Posterior cingulate gyrus (tissue), 11 donors: ENCODE results near the gene AKT3.
A peak's percentile ranks its signal among the peaks of the same experiment; 100 is the strongest.

ENCODE experiments used
- DNase-seq, 10 donors: peaks; one replicate each; pipeline versions ENCODE4 v3.0.0 to v3.0.0-alpha.2; 2020 to 2021; ENCODE audit warnings: mixed read lengths in 3 of 10
- intact Hi-C: fragments of 100-400 bp; cut with DNase I; formaldehyde crosslinking; loops from one replicate; pipeline ENCODE4 v1.15.1; 2023

The AKT3 gene

DNA sequence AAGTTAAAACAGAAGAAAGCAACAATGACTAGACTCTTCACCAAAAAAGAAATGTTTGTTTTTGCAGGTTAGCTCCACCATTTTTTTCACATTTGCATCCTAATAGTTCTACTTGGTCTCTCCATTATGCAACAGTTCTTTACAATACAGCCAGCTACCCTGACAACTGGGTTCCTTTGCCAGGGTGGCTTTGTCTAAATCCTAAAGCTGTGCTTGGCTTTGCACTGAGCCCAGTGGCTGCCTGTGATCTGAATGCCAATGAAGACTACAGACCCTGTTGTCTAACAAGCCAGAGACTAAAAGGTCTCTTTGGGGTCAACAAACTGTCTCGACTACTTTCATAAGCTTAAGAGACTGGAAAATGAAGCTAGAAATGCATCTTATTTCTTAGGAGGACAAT, 112.0 kb downstream of the AKT3 start:
- peak in 7 of 10 donors; percentile 30 to 86 (median 43) for DNase-seq
- intact Hi-C loops, result no loop called here

DNA sequence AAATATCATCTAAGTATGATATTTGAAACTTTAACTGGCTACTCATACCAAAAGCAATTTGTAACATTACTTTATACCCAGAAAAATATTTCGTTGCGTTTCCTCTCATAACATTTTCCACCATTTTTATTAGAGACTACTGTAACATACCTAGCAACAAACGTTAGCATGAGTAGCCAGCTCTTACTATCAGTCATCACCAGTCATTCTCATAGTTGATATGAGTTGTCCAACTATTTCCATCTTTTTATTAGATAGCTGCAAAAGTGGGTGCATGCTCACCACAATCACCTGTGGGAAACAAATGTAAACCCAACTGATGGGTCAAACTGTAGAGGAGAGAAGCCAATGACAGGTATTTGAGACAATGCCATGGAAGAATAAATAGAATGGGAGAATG, 114.6 kb downstream of the AKT3 start:
- no peak for DNase-seq
- intact Hi-C loops, result no loop called here

DNA sequence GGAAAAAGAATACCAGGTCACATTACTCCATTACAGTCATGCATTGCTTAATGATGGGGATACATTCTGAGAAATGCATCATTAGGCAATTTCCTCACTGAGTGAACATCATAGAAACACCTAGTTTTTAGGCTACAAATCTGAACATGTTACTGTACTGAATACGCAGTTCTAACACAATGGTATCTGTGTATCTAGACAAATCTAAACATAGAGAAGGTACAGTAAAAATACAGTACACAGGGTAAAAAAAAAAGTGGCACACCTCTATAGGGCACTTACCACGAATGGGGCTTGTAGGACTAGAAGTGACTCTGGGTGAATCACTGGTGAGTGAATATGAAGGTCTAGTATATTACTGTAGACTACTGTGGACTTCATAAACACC, 115.7 kb downstream of the AKT3 start:
- DNase-seq, result no peak
- intact Hi-C loops, result no loop called here

DNA sequence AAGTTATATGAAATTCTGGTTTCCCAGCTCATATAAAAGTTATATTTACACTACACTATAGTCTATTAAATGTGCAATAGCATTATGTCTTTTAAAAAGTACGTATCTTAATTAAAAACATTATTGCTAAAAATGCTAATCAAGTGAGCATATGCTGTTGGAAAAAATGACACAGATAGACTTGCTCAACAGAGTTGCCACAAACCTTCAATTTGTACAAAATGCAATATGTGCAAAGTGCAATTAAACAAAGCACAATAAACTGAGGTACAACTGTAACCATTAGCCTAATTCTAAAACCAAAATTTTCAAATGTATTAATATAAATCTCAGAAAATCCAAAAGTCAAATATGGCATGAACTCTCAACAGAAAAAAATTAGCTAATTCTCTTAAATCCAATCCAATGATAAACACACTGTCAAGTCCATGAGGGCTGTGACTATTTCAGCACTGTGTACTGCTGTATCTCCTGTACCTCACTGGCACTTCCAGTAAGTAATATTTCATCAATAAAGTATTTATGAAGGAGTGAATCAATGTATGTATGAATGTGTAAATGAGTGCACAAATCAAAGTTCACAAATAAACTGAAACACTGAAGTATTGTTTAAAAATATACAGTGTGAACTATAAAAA, 116.3 kb downstream of the AKT3 start:
- intact Hi-C loops, result no loop called here
- no peak for DNase-seq

DNA sequence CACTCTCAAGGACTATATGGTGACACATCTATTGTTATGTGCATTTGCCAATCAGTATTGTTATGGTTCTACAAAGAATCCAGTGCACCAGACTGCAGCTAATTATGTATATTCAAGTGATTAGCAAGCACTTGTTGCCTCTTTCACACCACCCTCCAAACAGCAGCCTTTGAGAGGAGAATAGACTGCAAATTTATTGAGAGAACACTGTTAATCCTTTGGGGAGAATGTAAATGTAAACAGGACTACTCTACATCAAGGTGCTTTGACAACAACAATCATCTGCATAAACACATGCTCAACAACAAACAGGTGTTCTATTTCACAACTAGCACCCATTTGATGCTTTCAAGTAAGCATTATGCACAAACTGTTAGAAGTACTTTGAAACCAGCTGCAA, 117.4 kb downstream of the AKT3 start:
- intact Hi-C loops, result no loop called here
- DNase-seq, result no peak

DNA sequence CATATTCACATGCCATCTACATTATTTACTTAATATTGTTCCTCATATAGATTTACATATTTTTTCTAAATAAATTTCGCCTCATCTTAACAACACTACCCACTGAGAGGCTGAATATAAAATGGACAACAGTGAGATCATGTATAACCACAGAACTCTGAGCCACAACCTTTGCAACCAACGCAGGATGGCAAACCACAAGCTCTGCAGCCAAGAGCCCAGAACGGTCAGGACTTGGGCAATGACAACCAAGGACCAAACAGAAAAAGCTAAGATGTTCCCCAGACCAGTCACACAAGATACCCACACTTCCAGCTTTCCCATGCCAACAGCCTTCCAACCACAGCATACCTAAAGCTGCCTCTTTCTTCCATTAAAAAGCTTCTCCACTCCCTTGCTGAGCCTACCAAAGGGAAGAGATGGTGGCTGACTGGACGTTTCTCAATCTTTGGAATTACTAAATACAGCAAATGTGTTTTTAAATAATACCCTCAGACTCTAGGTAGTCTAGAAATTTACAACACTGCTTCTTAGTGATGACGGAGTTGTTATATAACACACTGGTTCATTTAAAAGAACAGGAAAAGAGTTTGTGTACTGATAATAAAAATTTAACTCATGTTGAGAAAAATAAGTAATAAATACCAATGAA, 117.9 kb downstream of the AKT3 start:
- intact Hi-C loops, result no loop called here
- DNase-seq, result peak in 2 of 10 donors; percentile 24 to 47

DNA sequence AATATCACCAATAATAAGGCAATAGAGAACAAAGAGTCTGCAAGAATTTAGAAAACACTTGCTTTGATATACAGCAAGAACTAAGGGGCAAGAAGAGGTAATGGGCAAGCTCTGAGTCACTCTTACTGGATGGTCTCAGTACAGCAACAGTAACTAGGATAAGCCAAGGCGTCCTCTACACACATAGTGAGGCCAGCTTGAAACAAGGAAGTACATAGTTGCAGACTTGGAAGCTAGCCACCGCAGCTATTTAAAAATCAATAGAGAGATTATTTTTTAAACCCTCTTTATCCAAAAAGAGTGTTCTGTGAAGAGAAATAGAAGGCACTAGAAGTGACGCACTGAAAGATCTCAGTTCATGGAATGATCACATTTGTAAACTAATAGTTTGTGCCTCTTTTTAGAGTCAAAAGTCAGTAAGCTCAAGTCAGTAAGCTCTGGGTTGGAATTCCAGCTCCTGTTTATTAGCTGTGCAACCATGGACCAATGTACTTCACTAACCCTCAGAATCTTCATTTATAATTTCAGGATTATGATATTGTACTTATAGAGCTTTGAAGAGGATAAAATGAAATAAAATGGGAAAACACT, 118.6 kb downstream of the AKT3 start:
- peak in 2 of 10 donors; percentile 28 to 60 for DNase-seq
- intact Hi-C loops, result no loop called here

DNA sequence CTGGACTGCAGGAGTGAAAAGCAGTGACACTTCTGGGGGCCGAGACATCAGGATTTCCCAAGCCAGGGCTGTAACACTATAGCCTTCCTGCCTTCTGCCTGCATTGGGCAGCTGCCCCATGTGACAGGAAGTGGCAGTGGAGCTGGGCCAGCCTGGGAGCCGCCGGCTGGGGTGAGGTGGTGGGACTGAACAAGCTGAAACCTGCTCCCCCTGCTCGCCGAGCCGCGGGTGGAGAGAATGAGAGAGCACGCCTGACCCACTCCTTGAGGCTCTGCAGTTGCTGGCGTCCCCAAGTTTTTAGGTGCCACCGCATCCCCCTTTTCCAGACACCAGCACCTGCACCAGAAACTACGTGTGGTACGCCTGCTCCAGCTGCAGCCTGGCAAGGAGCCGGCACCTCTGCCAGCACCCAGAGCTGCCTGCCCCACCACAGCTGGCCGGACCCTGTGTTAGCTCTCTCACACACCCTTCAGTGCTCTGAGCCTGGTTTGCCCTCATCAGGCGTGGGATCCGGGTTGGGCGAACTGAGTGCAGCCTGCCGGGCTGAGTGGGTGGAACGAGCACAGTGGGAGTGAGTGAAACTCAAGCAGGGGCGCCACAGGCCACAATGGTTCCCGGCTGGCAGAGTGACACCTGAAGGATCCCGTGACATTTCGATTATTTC, 119.4 kb downstream of the AKT3 start:
- intact Hi-C loops, result no loop called here
- peak in 7 of 10 donors; percentile 12 to 88 (median 37) for DNase-seq

DNA sequence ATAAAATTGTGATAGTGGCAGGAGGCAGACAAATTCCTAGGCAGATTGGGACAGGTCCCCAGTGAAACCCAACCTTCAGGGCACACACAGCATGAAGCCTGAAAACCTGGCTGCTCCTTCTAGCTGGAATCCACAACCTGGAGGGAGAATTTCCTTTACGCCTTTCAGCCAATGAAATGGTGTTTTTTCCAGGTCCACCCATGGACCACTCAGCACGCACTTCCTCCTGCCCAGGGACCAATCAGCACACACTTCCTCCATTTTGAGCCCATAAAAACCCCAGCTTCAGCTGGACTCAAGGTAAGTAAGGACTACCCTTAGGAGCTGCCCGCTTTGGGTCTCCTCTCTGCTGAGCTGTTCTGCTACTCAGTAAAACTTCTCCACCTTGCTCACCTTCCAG, 120.1 kb downstream of the AKT3 start:
- intact Hi-C loops, result no loop called here
- no peak for DNase-seq

DNA sequence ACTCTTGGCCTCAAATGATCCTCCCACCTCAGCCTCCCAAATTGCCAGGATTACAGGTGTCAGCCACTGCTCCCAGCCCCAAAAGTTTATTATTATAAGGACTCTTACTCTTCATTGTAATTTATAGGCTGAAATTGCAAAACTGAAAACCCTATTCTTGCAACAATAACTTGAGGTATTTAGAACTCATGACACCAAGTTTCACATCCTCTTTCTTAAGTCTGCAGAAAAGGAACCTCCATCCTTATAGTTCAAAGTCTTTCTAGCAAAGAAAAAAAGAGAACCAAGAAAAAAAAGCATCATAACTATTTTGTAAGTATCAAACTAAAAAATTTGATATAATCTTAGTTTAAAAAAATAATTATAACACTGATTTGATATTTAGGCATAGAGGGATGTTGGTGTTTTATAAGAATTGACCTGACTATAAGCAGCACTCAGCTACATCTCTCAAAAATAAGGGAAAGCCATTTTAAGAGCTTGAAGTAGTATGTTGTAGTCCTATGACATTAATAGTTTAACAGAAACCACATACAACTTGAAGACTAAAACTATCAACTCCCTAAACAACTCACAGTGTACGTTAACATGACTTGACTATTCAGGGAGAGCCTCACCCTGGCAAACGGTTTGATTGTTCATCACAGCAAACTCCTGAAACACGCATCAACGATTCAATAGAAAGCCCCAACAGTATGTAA, 122.4 kb downstream of the AKT3 start:
- DNase-seq, result no peak
- intact Hi-C loops, result no loop called here

DNA sequence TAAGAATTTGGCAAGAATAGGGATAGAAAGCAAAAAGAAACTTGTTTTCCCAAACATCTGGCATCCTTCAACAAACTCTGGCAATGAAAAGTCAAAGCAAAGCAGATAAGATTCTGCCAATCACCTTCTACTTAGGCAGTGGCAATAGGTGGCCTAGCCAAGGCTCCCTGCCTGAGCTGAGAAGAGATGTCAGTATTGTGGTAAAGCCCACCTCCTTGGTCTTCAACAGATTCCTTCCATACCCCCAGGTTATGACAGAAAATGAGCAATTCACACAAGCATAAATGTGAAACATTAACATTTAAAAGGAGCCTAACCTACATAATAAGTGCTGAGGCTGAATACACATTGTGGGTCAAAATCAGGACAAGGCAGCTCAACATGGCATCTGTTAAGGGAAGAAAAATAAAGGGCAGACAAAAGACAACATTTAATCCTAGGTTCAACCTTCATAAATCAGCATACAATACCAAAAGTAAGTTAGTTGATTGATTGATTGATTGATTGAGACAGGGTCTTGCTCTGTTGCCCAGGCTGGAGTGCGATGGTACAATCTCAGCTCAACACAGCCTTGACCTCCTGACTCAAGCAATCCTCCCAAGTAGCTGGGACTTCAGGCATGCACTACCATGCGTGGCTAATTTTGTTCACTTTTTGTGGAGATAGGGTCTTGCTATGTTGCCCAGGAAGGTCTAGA, 123.1 kb downstream of the AKT3 start:
- intact Hi-C loops, result no loop called here

DNA sequence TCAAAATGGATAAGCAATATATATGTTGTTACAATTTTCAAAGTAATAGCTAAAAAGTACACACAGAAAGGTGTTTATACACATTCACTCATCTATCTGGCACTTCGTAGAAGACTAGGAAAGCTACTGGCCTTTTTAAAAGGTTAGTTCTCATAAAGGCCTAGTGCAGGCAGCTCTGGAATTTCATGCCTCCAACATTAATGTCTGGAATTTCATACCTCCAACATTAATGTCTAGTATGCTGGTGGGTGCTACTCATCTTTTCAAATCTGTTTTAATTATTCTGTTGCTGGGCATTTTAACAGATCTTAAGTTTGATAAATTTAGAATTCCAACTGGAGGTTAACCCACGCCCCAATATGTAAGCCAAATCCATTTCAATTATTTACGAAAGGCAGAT, 124.2 kb downstream of the AKT3 start:
- intact Hi-C loops, result no loop called here

More for the DNA sequence above, 123.1 kb downstream of the AKT3 start:
- DNase-seq, result no peak

DNA sequence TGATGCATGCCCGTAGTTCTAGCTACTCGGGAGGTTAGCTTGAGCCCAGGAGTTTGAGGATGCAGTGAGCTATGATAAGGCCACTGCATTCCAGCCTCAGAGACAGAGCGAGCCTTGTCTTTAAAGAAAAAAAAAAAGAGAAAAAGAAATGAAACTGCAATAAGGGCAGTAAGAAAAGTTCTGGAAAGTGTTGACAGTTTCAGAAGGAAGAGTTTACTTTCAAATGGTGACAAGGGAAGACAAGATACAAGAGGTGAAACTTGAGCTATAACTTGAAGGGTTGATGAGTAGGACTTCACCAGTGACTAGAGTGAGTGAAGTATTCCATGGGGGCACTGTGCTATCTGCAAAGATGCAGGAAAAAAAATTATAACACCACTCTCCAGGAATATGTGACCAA, 125.0 kb downstream of the AKT3 start:
- intact Hi-C loops, result no loop called here
- DNase-seq, result no peak

More for the DNA sequence above, 124.2 kb downstream of the AKT3 start:
- no peak for DNase-seq

DNA sequence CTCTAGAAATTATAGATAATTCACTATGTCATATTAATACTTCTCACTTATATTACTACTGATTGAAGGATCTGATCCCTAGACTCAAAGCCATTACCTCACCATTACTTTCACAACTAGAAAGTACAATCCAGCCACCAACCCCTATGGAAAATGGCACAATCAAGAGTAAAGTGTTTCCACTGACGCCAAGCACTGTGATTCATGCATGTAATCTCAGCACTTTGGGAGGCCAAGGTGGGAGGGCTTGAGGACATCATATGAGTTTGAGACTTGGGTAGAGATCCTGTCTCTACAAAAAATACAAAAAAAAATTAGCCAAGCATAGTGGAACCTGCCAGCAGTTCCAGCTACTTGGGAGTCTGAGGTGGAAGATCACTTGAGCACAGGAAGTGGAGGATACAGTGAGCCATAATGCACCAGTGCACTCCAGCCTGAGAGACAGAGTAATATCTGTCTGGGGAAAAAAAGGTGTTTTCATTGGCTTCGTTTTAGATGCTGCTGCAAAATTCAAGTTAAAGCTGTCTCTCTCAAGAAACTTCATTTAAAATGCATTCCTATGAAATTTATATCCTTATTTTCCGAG, 126.5 kb downstream of the AKT3 start:
- intact Hi-C loops, result no loop called here
- no peak for DNase-seq

DNA sequence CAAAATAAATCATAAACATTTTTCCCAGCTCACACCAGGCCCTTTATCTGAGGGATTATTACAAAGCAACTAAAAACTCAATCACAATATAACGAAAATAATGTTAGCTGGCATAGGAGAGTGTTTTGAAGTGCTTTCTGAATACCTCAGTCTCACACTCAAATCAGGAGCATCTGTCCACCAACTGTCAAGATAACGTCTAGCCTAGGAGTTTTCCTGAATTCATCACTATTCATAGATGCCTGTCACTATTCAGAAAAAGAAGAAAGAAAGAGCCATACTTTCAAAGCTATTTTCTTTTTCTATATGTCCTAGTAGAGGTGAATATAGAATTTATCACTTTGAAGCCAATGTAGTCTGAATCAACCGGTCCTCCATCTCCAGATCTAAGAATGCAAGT, 127.0 kb downstream of the AKT3 start:
- no peak for DNase-seq
- intact Hi-C loops, result no loop called here

DNA sequence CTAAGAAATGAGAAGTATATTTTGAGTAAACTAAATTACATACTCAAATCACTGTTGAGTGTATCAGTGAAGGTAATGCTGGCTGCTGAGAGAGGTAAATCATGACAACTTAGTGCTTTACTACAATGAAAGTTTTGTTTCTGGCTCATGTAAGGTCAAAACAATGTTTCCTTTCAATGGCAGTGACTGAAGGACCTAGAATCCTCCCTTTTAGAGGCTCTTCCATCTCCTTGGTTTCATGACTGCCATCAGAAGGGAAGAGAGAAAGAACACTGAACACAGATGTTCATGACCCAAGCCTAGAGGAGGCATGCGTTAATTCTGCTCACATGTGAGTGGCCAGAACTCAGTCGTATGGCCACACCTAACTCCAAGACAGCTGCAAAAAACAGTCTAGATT, 130.6 kb downstream of the AKT3 start:
- no peak for DNase-seq
- intact Hi-C loops, result no loop called here

DNA sequence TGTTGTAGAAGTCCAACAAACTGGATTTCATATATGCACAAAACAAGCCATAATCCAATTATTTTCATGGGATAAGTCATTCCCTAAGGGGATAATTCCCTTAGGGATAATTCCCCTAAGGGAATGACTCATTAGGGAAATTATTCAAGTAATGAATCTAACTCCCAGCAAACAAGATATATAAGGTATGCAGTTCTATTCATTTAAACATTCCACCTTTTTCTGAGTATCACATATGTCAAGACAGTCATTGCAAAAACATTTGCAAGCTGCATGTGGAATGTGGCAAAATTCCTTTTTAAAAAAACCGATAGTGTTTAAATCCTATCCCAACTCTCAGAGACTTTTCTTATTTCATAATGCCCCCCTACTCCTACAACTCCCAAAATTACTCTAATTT, 131.2 kb downstream of the AKT3 start:
- intact Hi-C loops, result no loop called here
- no peak for DNase-seq

DNA sequence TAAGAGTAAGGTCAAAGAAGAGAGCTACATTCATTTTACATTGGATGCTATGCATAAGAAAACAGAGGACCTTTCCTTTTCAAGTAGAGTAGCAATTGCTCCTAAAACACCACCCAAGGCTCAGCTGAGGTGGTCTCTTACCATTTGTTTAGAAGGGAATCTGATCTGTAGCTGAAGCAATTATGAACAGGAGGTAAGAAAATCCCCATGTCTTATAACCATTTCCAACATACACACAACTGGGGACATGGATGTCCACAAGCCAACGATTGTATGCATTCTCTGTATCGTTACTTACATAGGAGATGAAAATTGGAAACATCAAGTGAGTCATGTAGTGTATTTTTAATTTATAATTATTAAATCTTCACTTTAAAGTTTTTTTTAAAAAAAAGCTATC, 132.0 kb downstream of the AKT3 start:
- no peak for DNase-seq
- intact Hi-C loops, result no loop called here

DNA sequence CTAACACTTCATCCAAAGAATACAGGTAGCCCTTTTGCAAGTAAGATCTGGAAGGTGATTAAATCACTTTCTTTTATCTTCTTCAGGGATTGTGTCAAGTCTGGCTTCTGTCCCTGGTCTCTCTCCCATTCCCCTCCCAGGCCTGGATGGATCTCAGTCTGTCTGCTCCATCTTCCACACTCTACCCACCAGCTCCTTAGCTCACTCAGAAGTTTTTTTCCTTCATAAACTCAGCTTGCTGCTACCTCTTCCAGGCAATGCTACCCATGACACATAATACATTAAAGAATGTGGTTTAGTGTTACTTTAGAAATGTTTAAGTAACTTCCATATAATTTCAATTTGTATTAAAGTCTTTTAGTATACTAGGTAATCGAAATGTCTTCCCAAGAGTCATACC, 133.1 kb downstream of the AKT3 start:
- intact Hi-C loops, result no loop called here
- DNase-seq, result no peak

DNA sequence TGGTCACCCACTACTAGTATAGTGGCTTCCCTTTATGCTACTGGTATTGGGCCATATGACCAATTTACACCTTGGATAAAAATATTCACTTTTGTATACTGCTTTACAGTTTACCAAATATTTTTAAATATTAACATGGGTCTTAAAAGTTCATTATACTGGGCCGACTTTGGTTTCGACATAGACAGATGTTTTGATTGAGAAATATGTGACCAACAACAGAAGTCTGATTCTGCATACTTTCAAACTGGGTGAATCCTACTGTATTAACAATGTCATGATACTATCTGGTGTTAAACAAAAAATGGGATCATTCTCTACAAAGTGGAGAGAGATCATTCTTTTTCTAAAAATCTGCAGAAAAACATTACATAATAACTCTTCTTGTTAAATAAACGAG, 134.8 kb downstream of the AKT3 start:
- DNase-seq, result no peak
- intact Hi-C loops, result no loop called here
